Suprapubic skin (tissue), 4 donors: Measurements from ENCODE around the gene GSTT2B. TPM values are rescaled to one million over a fixed set of nuclear protein-coding genes. Genes with fewer than 3 reads are reported as not detected.
"Not testable (repeated sequence)": the region's sequence is repeated elsewhere in the genome, so short reads cannot be mapped to it uniquely, and the experiment has no call there.

Source experiments
- DNase-seq, 2 donors: peaks; one replicate each; pipeline ENCODE4 v3.0.0-alpha.2; 2019; ENCODE audit warnings: low spot score in 2 of 2
- H3K27ac ChIP-seq: fragments of 200-600 bp; sonication (generic); one replicate; pipeline ENCODE4 v1.5.1; 2019
- H3K27me3 ChIP-seq: fragments of 200-600 bp; sonication (generic); one replicate; pipeline ENCODE4 v1.5.1; 2019
- H3K36me3 ChIP-seq: fragments of 200-600 bp; sonication (generic); one replicate; pipeline ENCODE4 v1.5.1; 2019
- H3K4me1 ChIP-seq: fragments of 200-600 bp; sonication (generic); one replicate; pipeline ENCODE4 v1.5.1; 2019
- H3K4me3 ChIP-seq: fragments of 200-600 bp; sonication (generic); one replicate; pipeline ENCODE4 v1.5.1; 2019; ENCODE audit warnings: mild to moderate bottlenecking
- H3K9me3 ChIP-seq: fragments of 200-600 bp; sonication (generic); one replicate; pipeline ENCODE4 v1.5.1; 2019
- CTCF ChIP-seq, 2 donors: fragments of 200-600 bp in 1 of 2; fragments of 450-650 bp in 1 of 2; sonication (generic) in 1 of 2; IDR thresholded peaks; one replicate each; pipeline ENCODE4 v1.5.1; 2016 to 2019; ENCODE audit warnings: antibody characterized with exemption in 2 of 2, mild to moderate bottlenecking in 1 of 2, moderate library complexity in 1 of 2
- EP300 ChIP-seq: sonication (generic); formaldehyde crosslinking; IDR thresholded peaks from one replicate; pipeline ENCODE4 v1.6.1; 2017; ENCODE audit warnings: antibody characterized with exemption
- POLR2A ChIP-seq, 2 donors: fragments of 450-650 bp; IDR thresholded peaks; one replicate each; pipeline ENCODE4 v1.6.1; 2017; ENCODE audit warnings: antibody characterized with exemption in 2 of 2, mild to moderate bottlenecking in 2 of 2, moderate library complexity in 2 of 2
- POLR2AphosphoS5 ChIP-seq, 3 donors: sonication (generic); formaldehyde crosslinking; IDR thresholded peaks; one replicate each; pipeline ENCODE4 v1.6.1; 2017; ENCODE audit warnings: antibody characterized with exemption in 3 of 3
- WGBS: methylation state at CpG from one replicate; pipeline ENCODE4 v1.1.5; 2018; 5-methylcytosine and 5-hydroxymethylcytosine counted together
- total RNA-seq, 4 donors: library from RNA; depleted of rRNA; stranded (reverse); fragments of >200 nt; gene quantifications; one replicate each; pipeline ENCODE4 v1.1.0, GENCODE V29; 2016

Gene GSTT2B
- total RNA-seq, 4 donors from 2014 or later: 3.2 to 13.5 (median 6.7) TPM

- H3K27ac ChIP-seq: no peak overlapping the region
- no peak overlapping the region for H3K4me3 ChIP-seq
- TF ChIP-seq EP300 (no peak), CTCF (IDR thresholded peaks at IDR 0.05) (no peak), POLR2AphosphoS5 (IDR thresholded peaks at IDR 0.05) (no peak), POLR2A (IDR thresholded peaks at IDR 0.05) (no peak)
- WGBS: 74% methylated on average over 11 of the region's 11 CpGs
- no peak for DNase-seq
- no peaks in the 10 kb centered on the region for H3K27me3 ChIP-seq
- no peaks in the 10 kb centered on the region for H3K36me3 ChIP-seq
- H3K9me3 ChIP-seq: no peaks in the 10 kb centered on the region
- peaks cover 8% of the 10 kb centered on the region for H3K4me1 ChIP-seq
Observed at GRCh38 chr22:23908587-23909205, 52.3 kb downstream of the GSTT2B start.

GRCh38 chr22:23907423-23907822, 53.6 kb downstream of the GSTT2B start:
- WGBS: 69% methylated on average over 10 of the region's 10 CpGs
- not testable (repeated sequence) for H3K9me3 ChIP-seq, H3K4me1 ChIP-seq, H3K27me3 ChIP-seq, H3K27ac ChIP-seq, DNase-seq, H3K36me3 ChIP-seq, H3K4me3 ChIP-seq

Other genes starting within 250 kb of the GSTT2B start
- gene ZNF70, start 210.1 kb downstream of the GSTT2B start, total RNA-seq: 1 to 10 TPM; 1.7 to 5.1 (median 3.1) TPM
- gene VPREB3, start 206.8 kb downstream of the GSTT2B start, total RNA-seq: not detected
- gene C22orf15, start 198.2 kb downstream of the GSTT2B start, total RNA-seq: not detected
- 10 to 100 TPM; 26.7 to 46.4 (median 32.2) TPM for gene CHCHD10, start 193.2 kb downstream of the GSTT2B start, total RNA-seq
- gene MMP11, start 188.3 kb downstream of the GSTT2B start, total RNA-seq: 1 to 10 TPM in 2 of 4 donors, under 1 TPM in 1, not detected in 1; 0.60 to 3.9 (median 2.1) TPM
- gene SMARCB1, start 174.2 kb downstream of the GSTT2B start, total RNA-seq: 10 to 100 TPM; 54.2 to 73.9 (median 61.3) TPM
- gene DERL3, start 122.2 kb downstream of the GSTT2B start, total RNA-seq: under 1 TPM in 3 of 4 donors, not detected in 1; 0.34 to 0.94 (median 0.56) TPM
- 10 to 100 TPM in 2 of 4 donors, 1 to 10 TPM in 2; 3.2 to 12.5 (median 8.7) TPM for gene SLC2A11, start 103.3 kb downstream of the GSTT2B start, total RNA-seq
- gene MIF, start 66.8 kb downstream of the GSTT2B start, total RNA-seq: 100 to 1,000 TPM; 261 to 363 (median 313) TPM
- 1 to 10 TPM in 3 of 4 donors, not detected in 1; 1.5 to 2.0 (median 2.0) TPM for gene DDTL, start 5.7 kb upstream of the GSTT2B start, total RNA-seq
- 100 to 1,000 TPM; 103 to 171 (median 130) TPM for gene DDT, start 13.2 kb upstream of the GSTT2B start, total RNA-seq
- under 1 TPM in 1 of 4 donors, not detected in 3; 0.81 TPM for gene GSTT2, start 18.9 kb upstream of the GSTT2B start, total RNA-seq
- not detected for gene GSTT4, start 44.3 kb upstream of the GSTT2B start, total RNA-seq
- gene CABIN1, start 50.1 kb upstream of the GSTT2B start, total RNA-seq: 10 to 100 TPM; 26.7 to 97.3 (median 42.5) TPM
- 10 to 100 TPM in 3 of 4 donors, 1 to 10 TPM in 1; 5.1 to 41.4 (median 29.0) TPM for gene SUSD2, start 220.3 kb upstream of the GSTT2B start, total RNA-seq